IPS DF 6.9 (cell line): ENCODE measurements around the gene LMBRD2.
"Not testable (repeated sequence)": the region's sequence is repeated elsewhere in the genome, so short reads cannot be mapped to it uniquely, and the experiment has no call there.

Experiments used
- DNase-seq: peaks from one replicate; pipeline ENCODE4 v3.0.0-alpha.2; 2013; ENCODE audit warnings: low read depth, low spot score
- H3K27ac ChIP-seq: one replicate; pipeline ENCODE4 v1.5.1; 2013; ENCODE audit warnings: low read length, control low read depth
- H3K27me3 ChIP-seq: 2 replicates; pipeline ENCODE4 v1.6.1; 2013; ENCODE audit warnings: mild to moderate bottlenecking, low read length; ENCODE audit not compliant: control insufficient read depth, insufficient read depth
- H3K36me3 ChIP-seq: 2 replicates; pipeline ENCODE4 v1.6.1; 2013; ENCODE audit warnings: low read length; ENCODE audit not compliant: control insufficient read depth, insufficient read depth
- H3K4me1 ChIP-seq: 2 replicates; pipeline ENCODE4 v1.6.1; 2013; ENCODE audit warnings: low read length; ENCODE audit not compliant: control insufficient read depth, insufficient read depth
- H3K4me3 ChIP-seq: 2 replicates; pipeline ENCODE4 v1.5.1; 2013; ENCODE audit warnings: mild to moderate bottlenecking, low read length
- H3K9me3 ChIP-seq: 2 replicates; pipeline ENCODE4 v1.6.1; 2013; ENCODE audit warnings: low read length, inconsistent platforms; ENCODE audit not compliant: control insufficient read depth, insufficient read depth
- WGBS: extraction: QIAGEN DNeasy Blood & Tissue Kit; methylation state at CpG from one replicate; pipeline ENCODE4 v1.1.7; 2013; ENCODE audit warnings: mixed read lengths, missing lambda C conversion rate; ENCODE audit not compliant: insufficient read length, insufficient coverage; 5-methylcytosine and 5-hydroxymethylcytosine counted together

LMBRD2 gene

GRCh38 chr5:36151434-36152323 lies at the start of gene LMBRD2, which contains the start of gene SKP2:
Gene LMBRD2, minus strand, starts transcription at chr5:36151887. Its CDS starts 8,538 bp downstream, at chr5:36143349.
Gene SKP2, plus strand, starts transcription at chr5:36152111. Its CDS starts 152 bp downstream, at chr5:36152263.
- DNase-seq, result peak; percentile 96
- no peaks in the 10 kb centered on the region for H3K27me3 ChIP-seq
- WGBS, result no CpG with 5 or more reads among the region's 81 CpGs
- no peak within 1 kb of the TSS for H3K27ac ChIP-seq
- no peaks in the 10 kb centered on the region for H3K9me3 ChIP-seq
- H3K4me1 ChIP-seq, result no peaks in the 10 kb centered on the region
- peak within 1 kb of the TSS; percentile 90 for H3K4me3 ChIP-seq
- H3K36me3 ChIP-seq, result peaks cover 6% of the 10 kb centered on the region; the same call in 1 of the 2 replicates

GRCh38 chr5:36200513-36200912 lies 48.8 kb upstream of the LMBRD2 start:
- Histone ChIP-seq H3K4me1 (no peaks in the 10 kb centered on the region), H3K27ac (no peak overlapping the region), H3K36me3 (no peaks in the 10 kb centered on the region), H3K27me3 (no peaks in the 10 kb centered on the region), H3K4me3 (no peak overlapping the region), H3K9me3 (no peaks in the 10 kb centered on the region)
- WGBS, result no CpG with 5 or more reads among the region's 4 CpGs
- no peak for DNase-seq

DNA sequence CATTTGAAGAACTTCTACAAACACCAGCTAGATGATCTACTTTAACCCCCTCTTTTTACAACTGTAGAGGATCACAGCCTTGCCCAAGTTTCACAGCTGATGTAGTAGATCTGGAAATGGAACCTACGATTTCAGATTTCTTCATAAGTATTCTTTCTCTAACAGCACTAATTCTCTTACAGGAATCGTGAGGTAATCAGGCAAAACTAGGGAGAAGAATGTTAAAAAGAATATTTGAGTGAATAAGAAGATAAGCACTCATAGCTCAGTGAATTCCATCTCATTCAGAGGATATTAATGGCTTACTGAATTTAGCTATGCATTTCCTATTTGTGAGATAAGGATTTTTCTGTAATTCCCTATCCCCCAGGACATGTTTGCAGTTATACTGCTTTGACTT lies 47.9 kb upstream of the LMBRD2 start:
- no CpG with 5 or more reads among the region's 2 CpGs for WGBS
- no peak overlapping the region for H3K27ac ChIP-seq
- H3K27me3 ChIP-seq, result no peaks in the 10 kb centered on the region
- no peak for DNase-seq
- H3K4me1 ChIP-seq, result no peaks in the 10 kb centered on the region
- no peaks in the 10 kb centered on the region for H3K36me3 ChIP-seq
- no peak overlapping the region for H3K4me3 ChIP-seq
- H3K9me3 ChIP-seq, result no peaks in the 10 kb centered on the region

- H3K4me1 ChIP-seq, H3K36me3 ChIP-seq, H3K27ac ChIP-seq, H3K27me3 ChIP-seq, H3K4me3 ChIP-seq, H3K9me3 ChIP-seq, DNase-seq: not testable (repeated sequence)
- WGBS, result no CpG with 5 or more reads among the region's 3 CpGs
These were observed 47.1 kb upstream of the LMBRD2 start for GRCh38 chr5:36198783-36199182.

GRCh38 chr5:36198281-36198680 lies 46.6 kb upstream of the LMBRD2 start:
- Histone ChIP-seq H3K4me3 (no peak overlapping the region), H3K27ac (no peak overlapping the region), H3K36me3 (no peaks in the 10 kb centered on the region), H3K27me3 (no peaks in the 10 kb centered on the region), H3K9me3 (no peaks in the 10 kb centered on the region), H3K4me1 (no peaks in the 10 kb centered on the region)
- DNase-seq, result no peak

DNA sequence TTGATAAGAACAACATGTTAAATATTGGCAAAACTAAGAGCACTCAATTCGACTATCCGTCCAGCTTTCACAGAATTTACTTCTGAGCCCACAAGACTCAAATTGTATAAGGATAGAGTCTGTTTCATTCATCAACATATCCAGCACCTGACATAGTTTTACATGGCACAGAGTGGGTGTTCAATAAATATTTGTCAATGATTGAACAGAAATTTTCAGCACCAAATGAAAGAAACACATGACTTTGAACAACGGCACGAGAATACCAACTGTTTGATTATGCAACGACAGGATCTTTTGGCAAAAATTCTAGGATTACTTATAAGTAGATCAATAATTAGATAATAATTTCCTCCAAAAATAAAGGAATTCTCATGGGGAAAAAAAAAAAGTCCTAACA lies 42.1 kb upstream of the LMBRD2 start:
- no peaks in the 10 kb centered on the region for H3K27me3 ChIP-seq
- H3K4me3 ChIP-seq, result no peak overlapping the region
- H3K36me3 ChIP-seq, result no peaks in the 10 kb centered on the region
- no peaks in the 10 kb centered on the region for H3K9me3 ChIP-seq
- DNase-seq, result no peak
- no peaks in the 10 kb centered on the region for H3K4me1 ChIP-seq
- no CpG with 5 or more reads among the region's 5 CpGs for whole genome bisulfite sequencing
- no peak overlapping the region for H3K27ac ChIP-seq

DNA sequence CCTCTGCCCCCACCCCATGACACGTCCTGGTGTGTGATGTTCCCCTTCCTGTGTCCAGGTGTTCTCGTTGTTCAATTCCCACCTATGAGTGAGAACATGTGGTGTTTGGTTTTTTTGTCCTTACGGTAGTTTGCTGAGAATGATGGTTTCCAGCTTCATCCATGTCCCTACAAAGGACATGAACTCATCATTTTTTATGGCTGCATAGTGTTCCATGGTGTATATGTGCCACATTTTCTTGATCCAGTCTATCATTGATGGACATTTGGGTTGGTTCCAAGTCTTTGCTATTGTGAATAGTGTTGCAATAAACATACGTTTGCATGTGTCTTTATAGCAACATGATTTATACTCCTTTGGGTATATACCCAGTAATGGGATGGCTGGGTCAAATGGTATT lies 32.7 kb upstream of the LMBRD2 start:
- not testable (repeated sequence) for H3K36me3 ChIP-seq, H3K4me3 ChIP-seq, DNase-seq, H3K9me3 ChIP-seq, H3K4me1 ChIP-seq, H3K27ac ChIP-seq, H3K27me3 ChIP-seq
- WGBS, result no CpG with 5 or more reads among the region's 4 CpGs

- H3K9me3 ChIP-seq, result no peaks in the 10 kb centered on the region
- no peak overlapping the region for H3K27ac ChIP-seq
- no peaks in the 10 kb centered on the region for H3K27me3 ChIP-seq
- no peaks in the 10 kb centered on the region; the same call in 1 of the 2 replicates for H3K36me3 ChIP-seq
- no peaks in the 10 kb centered on the region for H3K4me1 ChIP-seq
- no peak overlapping the region for H3K4me3 ChIP-seq
- DNase-seq, result no peak
- no CpG with 5 or more reads among the region's 2 CpGs for WGBS
These were observed 30.1 kb upstream of the LMBRD2 start for GRCh38 chr5:36181774-36182173.

DNA sequence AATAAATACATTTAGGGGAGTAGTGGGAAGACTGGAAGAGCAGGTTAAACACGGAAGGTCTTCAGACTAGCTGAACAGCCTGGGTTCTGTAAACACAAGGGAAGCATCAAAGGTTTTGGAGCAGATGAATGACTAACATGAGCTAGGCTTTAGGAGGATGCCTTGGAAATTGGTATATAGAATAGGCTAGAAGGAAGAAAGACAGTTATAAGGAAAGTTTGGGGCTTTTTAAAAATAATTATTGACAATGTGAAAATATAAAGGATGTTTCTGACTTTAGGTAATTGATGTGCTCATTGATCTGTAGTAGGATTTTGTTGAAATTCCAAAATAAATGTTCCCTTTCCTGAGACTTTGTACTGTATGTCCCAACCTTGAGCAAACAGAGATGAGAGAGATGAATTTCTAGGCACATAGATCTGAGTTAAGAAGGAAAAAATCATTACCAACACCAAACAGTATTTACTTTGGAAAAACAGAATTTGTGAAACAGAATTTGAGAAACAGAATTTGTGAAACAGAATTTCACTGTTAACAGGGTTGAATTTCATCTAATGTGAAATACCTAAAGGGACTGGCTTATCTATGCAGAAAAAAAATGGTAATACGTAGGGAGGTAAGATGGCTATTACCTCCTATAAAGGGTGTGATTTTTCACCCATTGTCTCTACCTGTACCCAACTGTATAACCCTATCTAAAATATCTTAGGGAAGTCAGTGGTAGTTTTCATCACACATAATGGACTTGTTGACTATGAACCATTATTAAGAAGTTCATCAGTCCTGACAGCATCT lies 29.1 kb upstream of the LMBRD2 start:
- WGBS, result no CpG with 5 or more reads among the region's 2 CpGs
- no peak for DNase-seq
- H3K4me3 ChIP-seq, result no peak overlapping the region
- no peaks in the 10 kb centered on the region; the same call in 1 of the 2 replicates for H3K36me3 ChIP-seq
- H3K4me1 ChIP-seq, result no peaks in the 10 kb centered on the region
- H3K27ac ChIP-seq, result no peak overlapping the region
- no peaks in the 10 kb centered on the region for H3K9me3 ChIP-seq
- H3K27me3 ChIP-seq, result no peaks in the 10 kb centered on the region

DNA sequence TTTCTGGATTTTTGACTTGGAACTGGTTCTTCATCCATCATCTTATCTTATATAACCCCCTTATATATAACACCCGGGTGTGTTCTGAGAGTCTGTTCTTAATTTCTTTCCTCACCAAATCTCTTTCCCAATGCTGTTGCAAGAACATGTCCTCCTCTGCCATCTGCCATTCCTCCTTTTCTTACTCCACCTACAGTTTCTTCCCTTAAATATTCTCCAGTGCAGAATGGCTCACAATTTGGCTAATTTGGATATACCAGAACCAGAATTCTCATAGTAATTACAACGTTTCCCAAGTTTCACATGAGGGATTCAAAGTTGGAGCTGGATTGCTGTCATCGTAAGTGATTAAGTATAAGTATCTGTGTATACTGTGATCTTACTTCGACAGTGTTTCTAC lies 28.3 kb upstream of the LMBRD2 start:
- no peaks in the 10 kb centered on the region; the same call in 1 of the 2 replicates for H3K36me3 ChIP-seq
- H3K27me3 ChIP-seq, result no peaks in the 10 kb centered on the region
- no CpG with 5 or more reads among the region's 4 CpGs for WGBS
- H3K4me1 ChIP-seq, result no peaks in the 10 kb centered on the region
- no peaks in the 10 kb centered on the region for H3K9me3 ChIP-seq
- no peak for DNase-seq
- H3K4me3 ChIP-seq, result no peak overlapping the region
- H3K27ac ChIP-seq, result no peak overlapping the region
